Neural progenitor cell (in vitro differentiated cells): ENCODE data around the gene IGSF9. TPM values are rescaled to one million over a fixed set of nuclear protein-coding genes. Genes with fewer than 3 reads are reported as not detected.

ENCODE experiments used
- DNase-seq: peaks from one replicate; pipeline ENCODE4 v3.0.0-alpha.2; 2016; ENCODE audit warnings: low spot score
- H2AFZ ChIP-seq: fragments of 200-600 bp; sonication (generic); replicated peaks from 2 replicates; pipeline ENCODE4 v1.6.1; 2016; ENCODE audit warnings: antibody characterized with exemption
- H3F3A ChIP-seq: fragments of 200-600 bp; sonication (generic); 2 replicates; pipeline ENCODE4 v1.6.1; 2016; ENCODE audit warnings: antibody characterized with exemption, low read depth
- H3K27ac ChIP-seq: fragments of 200-600 bp; sonication (generic); 2 replicates; pipeline ENCODE4 v1.5.1; 2016; ENCODE audit warnings: mild to moderate bottlenecking
- H3K27me3 ChIP-seq: fragments of 200-600 bp; sonication (generic); 2 replicates; pipeline ENCODE4 v1.6.1; 2016; ENCODE audit warnings: mild to moderate bottlenecking, moderate library complexity
- H3K36me3 ChIP-seq: fragments of 200-600 bp; sonication (generic); 2 replicates; pipeline ENCODE4 v1.5.1; 2016
- H3K4me1 ChIP-seq: fragments of 200-600 bp; sonication (generic); 2 replicates; pipeline ENCODE4 v1.6.1; 2016; ENCODE audit warnings: mixed run types
- H3K4me2 ChIP-seq: fragments of 200-600 bp; sonication (generic); 2 replicates; pipeline ENCODE4 v1.6.1; 2016
- H3K4me3 ChIP-seq: fragments of 200-600 bp; sonication (generic); 2 replicates; pipeline ENCODE4 v1.5.1; 2016
- H3K79me2 ChIP-seq: fragments of 200-600 bp; sonication (generic); 2 replicates; pipeline ENCODE4 v1.6.1; 2016; ENCODE audit warnings: low read depth
- H3K9ac ChIP-seq: fragments of 200-600 bp; sonication (generic); 2 replicates; pipeline ENCODE4 v1.6.1; 2016
- H3K9me3 ChIP-seq: fragments of 200-600 bp; sonication (generic); 2 replicates; pipeline ENCODE4 v1.5.1; 2016; ENCODE audit warnings: low read depth
- H4K20me1 ChIP-seq: fragments of 200-600 bp; sonication (generic); 2 replicates; pipeline ENCODE4 v1.6.1; 2016; ENCODE audit warnings: low read depth
- H3K27ac Mint-ChIP-seq: 3 replicates; pipeline ENCODE4 v1.8.0; 2021; ENCODE audit warnings: mixed read lengths
- H3K27me3 Mint-ChIP-seq: 2 replicates; pipeline ENCODE4 v1.8.0; 2022; ENCODE audit warnings: low read depth, mild to moderate bottlenecking, inconsistent platforms, moderate library complexity, mixed read lengths; ENCODE audit not compliant: insufficient read depth
- H3K36me3 Mint-ChIP-seq: 3 replicates; pipeline ENCODE4 v1.8.0; 2021; ENCODE audit warnings: mixed read lengths
- H3K4me1 Mint-ChIP-seq: 3 replicates; pipeline ENCODE4 v1.8.0; 2021; ENCODE audit warnings: mixed read lengths
- H3K4me3 Mint-ChIP-seq: 3 replicates; pipeline ENCODE4 v1.8.0; 2021; ENCODE audit warnings: mild to moderate bottlenecking, moderate library complexity, mixed read lengths
- H3K9me3 Mint-ChIP-seq: 3 replicates; pipeline ENCODE4 v1.8.0; 2020; ENCODE audit warnings: mixed read lengths
- CTCF ChIP-seq: fragments of 200-600 bp; sonication (generic); IDR thresholded peaks from 2 replicates; pipeline ENCODE4 v1.5.1; 2017; ENCODE audit warnings: antibody characterized with exemption, mild to moderate bottlenecking
- EZH2 ChIP-seq: fragments of 200-600 bp; sonication (generic); IDR thresholded peaks from 2 replicates; pipeline ENCODE4 v1.6.1; 2017; ENCODE audit warnings: antibody characterized with exemption, mild to moderate bottlenecking, moderate library complexity
- EZH2phosphoT487 ChIP-seq: fragments of 200-600 bp; sonication (generic); IDR thresholded peaks from 2 replicates; pipeline ENCODE4 v1.6.1; 2017; ENCODE audit warnings: antibody characterized with exemption
- total RNA-seq: library from RNA; depleted of rRNA; stranded (reverse); fragments of >200 nt; gene quantifications from 2 replicates; pipeline ENCODE4 v1.2.3, GENCODE V29; 2015; ENCODE audit warnings: low replicate concordance

IGSF9 gene
- total RNA-seq, 1 donor from 2014 or later = 3.3 TPM

GRCh38 chr1:159982280-159982679, 36.9 kb upstream of the IGSF9 start:
- no peak overlapping the region for H3K4me2 ChIP-seq
- H4K20me1 ChIP-seq = no peaks in the 10 kb centered on the region
- no peaks in the 10 kb centered on the region for H3K4me1 ChIP-seq
- no peaks in the 10 kb centered on the region for H3F3A ChIP-seq
- Mint-ChIP-seq H3K27ac (no peak overlapping the region), H3K4me1 (peaks cover 4% of the 10 kb centered on the region), H3K4me3 (no peak overlapping the region), H3K27me3 (peaks cover 2% of the 10 kb centered on the region), H3K9me3 (peaks cover 2% of the 10 kb centered on the region), H3K36me3 (no peaks in the 10 kb centered on the region)
- no peak overlapping the region for H3K27ac ChIP-seq
- H3K27me3 ChIP-seq = peaks cover 6% of the 10 kb centered on the region
- no peak overlapping the region for H3K9ac ChIP-seq
- no peaks in the 10 kb centered on the region for H3K9me3 ChIP-seq
- no peak overlapping the region for H2AFZ ChIP-seq
- no peak for DNase-seq
- no peaks in the 10 kb centered on the region for H3K79me2 ChIP-seq
- H3K36me3 ChIP-seq = no peaks in the 10 kb centered on the region
- TF ChIP-seq CTCF (no peak), EZH2 (no peak), EZH2phosphoT487 (no peak)
- no peak overlapping the region for H3K4me3 ChIP-seq

- Histone ChIP-seq H3K36me3 (no peaks in the 10 kb centered on the region), H3K27ac (no peak overlapping the region), H3K79me2 (no peaks in the 10 kb centered on the region), H3K4me2 (no peak overlapping the region), H3K4me3 (no peak overlapping the region), H3K4me1 (no peaks in the 10 kb centered on the region), H3K9ac (no peak overlapping the region), H2AFZ (no peak overlapping the region), H3K27me3 (peaks cover 6% of the 10 kb centered on the region), H4K20me1 (no peaks in the 10 kb centered on the region), H3F3A (no peaks in the 10 kb centered on the region), H3K9me3 (no peaks in the 10 kb centered on the region)
- no peak overlapping the region for H3K4me3 Mint-ChIP-seq
- H3K4me1 Mint-ChIP-seq = peaks cover 4% of the 10 kb centered on the region
- peaks cover 2% of the 10 kb centered on the region for H3K27me3 Mint-ChIP-seq
- no peak for DNase-seq
- TF ChIP-seq EZH2phosphoT487 (no peak), CTCF (no peak), EZH2 (no peak)
- H3K9me3 Mint-ChIP-seq = peaks cover 2% of the 10 kb centered on the region
- H3K27ac Mint-ChIP-seq = no peak overlapping the region
- no peaks in the 10 kb centered on the region for H3K36me3 Mint-ChIP-seq
Observed at GRCh38 chr1:159981351-159982055, 36.1 kb upstream of the IGSF9 start.

GRCh38 chr1:159980786-159981185, 35.4 kb upstream of the IGSF9 start:
- no peaks in the 10 kb centered on the region for H3F3A ChIP-seq
- H3K27ac ChIP-seq = no peak overlapping the region
- H3K36me3 Mint-ChIP-seq = no peaks in the 10 kb centered on the region
- H3K36me3 ChIP-seq = no peaks in the 10 kb centered on the region
- H3K4me1 ChIP-seq = no peaks in the 10 kb centered on the region
- no peak for DNase-seq
- no peak overlapping the region for H3K27ac Mint-ChIP-seq
- H3K9ac ChIP-seq = no peak overlapping the region
- H4K20me1 ChIP-seq = no peaks in the 10 kb centered on the region
- no peak overlapping the region for H3K4me2 ChIP-seq
- no peak for TF ChIP-seq EZH2
- no peak for TF ChIP-seq CTCF
- no peak for TF ChIP-seq EZH2phosphoT487
- no peak overlapping the region for H2AFZ ChIP-seq
- H3K9me3 Mint-ChIP-seq = peaks cover 2% of the 10 kb centered on the region
- H3K4me3 ChIP-seq = no peak overlapping the region
- peaks cover 4% of the 10 kb centered on the region for H3K4me1 Mint-ChIP-seq
- H3K4me3 Mint-ChIP-seq = no peak overlapping the region
- peaks cover 6% of the 10 kb centered on the region for H3K27me3 ChIP-seq
- no peaks in the 10 kb centered on the region for H3K79me2 ChIP-seq
- H3K9me3 ChIP-seq = no peaks in the 10 kb centered on the region
- peaks cover 2% of the 10 kb centered on the region for H3K27me3 Mint-ChIP-seq
